Activated T-cell treated with anti-CD3 and anti-CD28 coated beads, Interleukin-2, amount 50 U/mL, for 72 hours (primary cell): ENCODE data around the gene ALCAM. TPM values are rescaled to one million over a fixed set of nuclear protein-coding genes. Genes with fewer than 3 reads are reported as not detected.
"Not testable (repeated sequence)": the region's sequence is repeated elsewhere in the genome, so short reads cannot be mapped to it uniquely, and the experiment has no call there.

Experiments used
- ATAC-seq, 2 donors: fragments of 150-1000 bp; cut with Tn5 transposase; replicated peaks in 1 of 2; 2 replicates each; pipeline ENCODE4 v1.10.0; 2021; ENCODE audit warnings: moderate library complexity in 2 of 2, mild to moderate bottlenecking in 1 of 2
- DNase-seq, 2 donors: peaks; one replicate each; pipeline ENCODE4 v3.0.0; 2021 to 2022; ENCODE audit warnings: mixed read lengths in 1 of 2
- H3K27ac Mint-ChIP-seq: one replicate; pipeline ENCODE4 v1.8.0; 2022; ENCODE audit warnings: mild to moderate bottlenecking, moderate library complexity, mixed read lengths
- H3K27me3 Mint-ChIP-seq: one replicate; pipeline ENCODE4 v1.8.0; 2022; ENCODE audit warnings: low read depth, mixed read lengths
- H3K36me3 Mint-ChIP-seq, 2 donors: one replicate each; pipeline ENCODE4 v1.8.0; 2022; ENCODE audit warnings: mixed read lengths in 2 of 2, mild to moderate bottlenecking in 1 of 2; ENCODE audit not compliant: insufficient read depth in 2 of 2
- H3K4me1 Mint-ChIP-seq: one replicate; pipeline ENCODE4 v1.8.0; 2022; ENCODE audit warnings: low read depth, mixed read lengths
- H3K4me3 Mint-ChIP-seq, 2 donors: one replicate each; pipeline ENCODE4 v1.8.0; 2022; ENCODE audit warnings: mild to moderate bottlenecking in 2 of 2, mixed read lengths in 2 of 2, moderate library complexity in 2 of 2
- H3K9me3 Mint-ChIP-seq, 2 donors: one replicate each; pipeline ENCODE4 v1.8.0; 2022; ENCODE audit warnings: mixed read lengths in 2 of 2
- total RNA-seq, 2 donors: library from RNA; stranded (reverse); gene quantifications; one replicate each; pipeline ENCODE4 v1.2.3, GENCODE V29; 2022

Gene ALCAM
- total RNA-seq, 2 donors from 2014 or later: 19.4 to 22.0 TPM

- no peak for ATAC-seq
- Mint-ChIP-seq H3K9me3 (peaks cover 0 to 1% of the 10 kb centered on the region in 2 donors), H3K36me3 (peaks cover 0 to 2% of the 10 kb centered on the region in 2 donors), H3K27me3 (no peaks in the 10 kb centered on the region), H3K4me3 (no peak overlapping the region), H3K4me1 (peaks cover 18% of the 10 kb centered on the region), H3K27ac (no peak overlapping the region)
- no peak for DNase-seq
Measured at GRCh38 chr3:105593315-105593714, 226.6 kb downstream of the ALCAM start.

- Mint-ChIP-seq H3K27me3 (no peaks in the 10 kb centered on the region), H3K4me3 (no peak overlapping the region), H3K4me1 (peaks cover 18% of the 10 kb centered on the region), H3K36me3 (peaks cover 0 to 2% of the 10 kb centered on the region in 2 donors), H3K9me3 (peaks cover 0 to 1% of the 10 kb centered on the region in 2 donors), H3K27ac (no peak overlapping the region)
- peak; percentile 2 to 19 for DNase-seq
- peak; percentile 94 to 96 for ATAC-seq
Measured at GRCh38 chr3:105594219-105594618, 227.5 kb downstream of the ALCAM start.

DNA sequence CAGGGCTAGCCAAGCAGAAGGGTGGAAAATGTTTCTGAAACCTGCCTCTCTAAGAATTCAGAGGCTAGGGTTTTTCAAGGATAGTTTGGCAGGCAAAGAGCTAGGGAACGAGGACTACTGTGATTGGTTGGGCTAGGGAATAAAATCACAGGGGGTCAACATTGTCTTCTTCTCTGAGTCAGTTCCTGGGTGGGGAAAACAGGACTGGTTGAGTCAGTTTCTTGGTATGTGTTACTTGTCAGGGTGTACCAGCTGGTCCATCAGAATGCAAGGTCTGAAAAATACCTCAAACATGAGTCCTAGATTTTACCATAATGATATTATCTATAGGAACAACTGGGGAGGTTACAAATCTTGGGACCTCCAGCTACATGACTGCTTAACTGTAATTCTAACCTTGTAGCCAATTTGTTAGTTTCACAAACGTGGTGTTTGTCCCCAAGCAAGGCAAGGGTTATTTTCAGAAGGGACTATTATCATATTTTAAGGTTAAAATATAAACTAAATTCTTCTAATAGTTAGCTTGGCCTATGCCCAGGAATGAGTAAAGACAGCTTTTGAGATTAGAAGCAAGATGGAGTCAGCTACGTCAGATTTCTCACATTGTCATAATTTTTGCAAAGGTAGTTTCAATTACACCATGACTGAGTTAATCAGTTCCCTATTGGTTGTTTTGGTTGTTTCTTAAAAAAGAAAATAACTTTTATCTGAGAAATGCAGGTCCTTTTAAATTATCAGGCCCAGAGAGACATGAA is 231.5 kb downstream of the ALCAM start:
- Mint-ChIP-seq H3K27ac (no peak overlapping the region), H3K4me3 (no peak overlapping the region), H3K4me1 (peaks cover 18% of the 10 kb centered on the region), H3K27me3 (no peaks in the 10 kb centered on the region), H3K9me3 (no peaks in the 10 kb centered on the region), H3K36me3 (no peaks in the 10 kb centered on the region)
- peak in 1 of 2 donors; percentile 4 for DNase-seq
- peak; percentile 62 to 72 for ATAC-seq

GRCh38 chr3:105599350-105599749 is 232.6 kb downstream of the ALCAM start:
- no peaks in the 10 kb centered on the region for H3K27me3 Mint-ChIP-seq
- H3K4me1 Mint-ChIP-seq: peaks cover 11% of the 10 kb centered on the region
- H3K4me3 Mint-ChIP-seq: no peak overlapping the region
- DNase-seq (no peak), ATAC-seq (no peak)
- H3K27ac Mint-ChIP-seq: no peak overlapping the region
- no peaks in the 10 kb centered on the region for H3K36me3 Mint-ChIP-seq
- no peaks in the 10 kb centered on the region for H3K9me3 Mint-ChIP-seq

DNA sequence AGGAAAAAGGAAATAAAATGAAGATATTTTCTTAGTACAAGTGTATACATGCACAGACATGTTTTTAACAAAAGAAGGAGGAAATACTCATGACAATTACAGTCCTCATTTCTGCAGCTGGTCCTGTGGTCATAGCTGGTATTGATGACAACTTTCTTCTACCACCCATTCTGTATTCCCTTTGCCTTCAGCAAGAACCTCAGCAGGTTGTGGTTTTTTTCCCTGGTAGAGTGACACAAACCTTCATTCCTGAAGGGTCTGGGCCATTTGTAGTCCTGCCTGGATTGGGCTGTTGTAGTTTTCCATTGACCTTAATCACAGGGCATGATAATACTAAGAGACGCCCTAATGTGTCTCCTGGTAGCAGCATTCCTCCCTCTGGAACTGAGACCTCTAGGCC is 235.0 kb downstream of the ALCAM start:
- not testable (repeated sequence) for H3K4me3 Mint-ChIP-seq, H3K36me3 Mint-ChIP-seq, ATAC-seq

GRCh38 chr3:105602286-105602685 is 235.6 kb downstream of the ALCAM start:
- not testable (repeated sequence) for H3K36me3 Mint-ChIP-seq, DNase-seq, H3K27me3 Mint-ChIP-seq, H3K9me3 Mint-ChIP-seq, ATAC-seq, H3K4me1 Mint-ChIP-seq, H3K27ac Mint-ChIP-seq, H3K4me3 Mint-ChIP-seq

More for the DNA sequence above, 235.0 kb downstream of the ALCAM start:
- not testable (repeated sequence) for H3K9me3 Mint-ChIP-seq, DNase-seq, H3K4me1 Mint-ChIP-seq, H3K27ac Mint-ChIP-seq, H3K27me3 Mint-ChIP-seq

GRCh38 chr3:105603516-105603915 is 236.8 kb downstream of the ALCAM start:
- H3K27me3 Mint-ChIP-seq, H3K9me3 Mint-ChIP-seq, H3K4me3 Mint-ChIP-seq, H3K4me1 Mint-ChIP-seq, ATAC-seq, H3K36me3 Mint-ChIP-seq, H3K27ac Mint-ChIP-seq, DNase-seq: not testable (repeated sequence)

DNA sequence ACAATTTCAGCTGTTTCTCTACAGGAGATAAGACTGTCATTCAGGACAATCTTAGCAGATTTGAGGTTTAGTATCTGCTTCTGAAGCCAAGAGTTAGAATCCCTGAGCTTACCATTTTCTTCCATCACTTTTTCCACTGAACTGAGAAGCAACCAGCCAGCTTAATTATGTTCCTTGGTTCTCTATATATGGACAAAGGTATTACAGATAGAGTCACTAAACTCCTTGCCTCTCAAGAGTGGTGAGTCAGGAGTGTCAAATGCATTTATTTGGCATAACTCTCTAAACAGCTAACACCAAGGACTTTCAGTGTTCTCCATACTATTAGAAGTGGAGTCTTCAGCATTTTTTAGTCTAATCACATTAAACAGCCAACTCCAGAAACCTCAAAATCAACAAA is 239.3 kb downstream of the ALCAM start:
- H3K4me1 Mint-ChIP-seq: no peaks in the 10 kb centered on the region
- H3K9me3 Mint-ChIP-seq: no peaks in the 10 kb centered on the region
- no peak overlapping the region for H3K27ac Mint-ChIP-seq
- no peaks in the 10 kb centered on the region for H3K36me3 Mint-ChIP-seq
- ATAC-seq (no peak), DNase-seq (no peak)
- no peaks in the 10 kb centered on the region for H3K27me3 Mint-ChIP-seq
- H3K4me3 Mint-ChIP-seq: no peak overlapping the region

- H3K36me3 Mint-ChIP-seq: no peaks in the 10 kb centered on the region
- no peaks in the 10 kb centered on the region for H3K9me3 Mint-ChIP-seq
- no peak overlapping the region for H3K4me3 Mint-ChIP-seq
- H3K27me3 Mint-ChIP-seq: no peaks in the 10 kb centered on the region
- DNase-seq (no peak), ATAC-seq (no peak)
- no peak overlapping the region for H3K27ac Mint-ChIP-seq
- no peaks in the 10 kb centered on the region for H3K4me1 Mint-ChIP-seq
Measured at GRCh38 chr3:105608623-105609022, 241.9 kb downstream of the ALCAM start.

GRCh38 chr3:105610473-105610872 is 243.8 kb downstream of the ALCAM start:
- H3K27me3 Mint-ChIP-seq: no peaks in the 10 kb centered on the region
- no peak overlapping the region for H3K4me3 Mint-ChIP-seq
- H3K36me3 Mint-ChIP-seq: no peaks in the 10 kb centered on the region
- DNase-seq (no peak), ATAC-seq (no peak)
- no peaks in the 10 kb centered on the region for H3K9me3 Mint-ChIP-seq
- H3K27ac Mint-ChIP-seq: no peak overlapping the region
- no peaks in the 10 kb centered on the region for H3K4me1 Mint-ChIP-seq

- ATAC-seq: no peak
- no peaks in the 10 kb centered on the region for H3K4me1 Mint-ChIP-seq
- H3K27me3 Mint-ChIP-seq: no peaks in the 10 kb centered on the region
- no peak overlapping the region for H3K27ac Mint-ChIP-seq
- DNase-seq: no peak
- H3K36me3 Mint-ChIP-seq: no peaks in the 10 kb centered on the region
- H3K9me3 Mint-ChIP-seq: no peaks in the 10 kb centered on the region
- H3K4me3 Mint-ChIP-seq: no peak overlapping the region
Measured at GRCh38 chr3:105611304-105612192, 244.8 kb downstream of the ALCAM start.

DNA sequence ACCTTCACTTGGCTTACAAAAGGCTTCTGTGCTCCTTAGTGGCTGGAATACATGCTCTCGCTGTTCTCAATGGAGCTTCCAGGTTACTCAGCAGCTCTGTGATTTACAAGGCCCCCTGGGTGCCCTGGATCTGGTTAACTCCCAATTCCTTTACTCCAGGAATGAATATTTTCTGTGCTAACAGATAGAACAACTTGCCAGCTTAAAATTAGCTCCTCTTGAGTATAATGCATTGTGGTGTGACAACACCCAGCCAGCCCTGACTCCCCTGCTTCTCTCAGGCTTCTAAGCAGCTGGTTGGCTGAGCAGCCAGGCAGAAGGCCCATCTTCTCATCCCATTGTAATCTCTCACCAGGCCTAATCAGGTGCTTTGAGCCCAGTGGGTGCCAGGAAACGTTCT is 246.4 kb downstream of the ALCAM start:
- Mint-ChIP-seq H3K27ac (no peak overlapping the region), H3K9me3 (no peaks in the 10 kb centered on the region), H3K4me1 (no peaks in the 10 kb centered on the region), H3K27me3 (no peaks in the 10 kb centered on the region), H3K36me3 (no peaks in the 10 kb centered on the region), H3K4me3 (no peak overlapping the region)
- DNase-seq: no peak
- ATAC-seq: no peak

DNA sequence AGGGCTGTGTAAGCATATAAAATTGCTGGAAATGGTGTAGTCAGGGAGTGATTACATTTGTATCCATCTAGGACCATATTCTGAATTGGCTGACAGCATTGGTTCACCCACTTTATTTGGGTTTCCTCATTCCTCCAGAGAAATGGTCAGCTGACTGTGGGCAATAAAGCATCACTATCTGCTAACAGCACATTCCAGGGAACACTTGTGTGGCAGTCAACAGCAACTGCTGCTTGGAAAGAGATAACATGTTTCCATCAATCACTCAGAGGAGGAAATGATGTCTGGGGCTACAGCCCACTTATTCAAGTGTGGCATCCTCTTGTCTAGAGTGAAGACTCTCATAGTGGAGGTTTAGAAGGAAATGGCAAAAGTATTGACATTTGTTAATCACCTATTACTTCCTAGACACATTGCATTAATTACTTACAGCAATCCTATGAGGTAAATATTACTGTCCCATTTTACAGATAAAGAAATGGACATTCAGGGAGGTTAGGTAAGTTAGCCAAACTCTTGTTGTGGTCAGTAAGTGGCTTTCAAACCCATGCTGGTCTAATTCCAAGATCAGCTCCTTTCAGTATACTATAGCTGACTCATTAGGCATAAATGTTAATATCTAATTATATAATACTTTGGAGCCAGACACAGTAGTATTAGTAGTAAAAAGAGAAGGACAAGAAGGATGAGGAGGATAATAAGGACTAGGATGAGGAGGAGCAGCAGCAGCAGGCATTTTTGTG is 247.8 kb downstream of the ALCAM start:
- H3K27ac Mint-ChIP-seq: no peak overlapping the region
- no peaks in the 10 kb centered on the region for H3K4me1 Mint-ChIP-seq
- H3K9me3 Mint-ChIP-seq: no peaks in the 10 kb centered on the region
- H3K36me3 Mint-ChIP-seq: no peaks in the 10 kb centered on the region
- no peak overlapping the region for H3K4me3 Mint-ChIP-seq
- ATAC-seq: no peak
- no peaks in the 10 kb centered on the region for H3K27me3 Mint-ChIP-seq
- DNase-seq: no peak
